SU-DHL-6 (cell line): ENCODE data around the gene TCTA.

Experiments used
- EZH2phosphoT487 ChIP-seq: fragments of 200-600 bp; sonication (generic), shearing (Covaris generic); conservative IDR thresholded peaks from 2 replicates; pipeline ENCODE4 v1.6.1; 2018; ENCODE audit warnings: mild to moderate bottlenecking, antibody characterized with exemption, low read length, moderate library complexity, mixed read lengths
- TF ChIP-seq, protein P1 (sequence below): fragments of 200-600 bp; sonication (generic); IDR thresholded peaks from one replicate; pipeline ENCODE4 v1.5.1; 2017; ENCODE audit warnings: antibody characterized with exemption, mild to moderate bottlenecking, low read length, moderate library complexity; ENCODE audit not compliant: insufficient read depth, poor library complexity, severe bottlenecking

DNA sequence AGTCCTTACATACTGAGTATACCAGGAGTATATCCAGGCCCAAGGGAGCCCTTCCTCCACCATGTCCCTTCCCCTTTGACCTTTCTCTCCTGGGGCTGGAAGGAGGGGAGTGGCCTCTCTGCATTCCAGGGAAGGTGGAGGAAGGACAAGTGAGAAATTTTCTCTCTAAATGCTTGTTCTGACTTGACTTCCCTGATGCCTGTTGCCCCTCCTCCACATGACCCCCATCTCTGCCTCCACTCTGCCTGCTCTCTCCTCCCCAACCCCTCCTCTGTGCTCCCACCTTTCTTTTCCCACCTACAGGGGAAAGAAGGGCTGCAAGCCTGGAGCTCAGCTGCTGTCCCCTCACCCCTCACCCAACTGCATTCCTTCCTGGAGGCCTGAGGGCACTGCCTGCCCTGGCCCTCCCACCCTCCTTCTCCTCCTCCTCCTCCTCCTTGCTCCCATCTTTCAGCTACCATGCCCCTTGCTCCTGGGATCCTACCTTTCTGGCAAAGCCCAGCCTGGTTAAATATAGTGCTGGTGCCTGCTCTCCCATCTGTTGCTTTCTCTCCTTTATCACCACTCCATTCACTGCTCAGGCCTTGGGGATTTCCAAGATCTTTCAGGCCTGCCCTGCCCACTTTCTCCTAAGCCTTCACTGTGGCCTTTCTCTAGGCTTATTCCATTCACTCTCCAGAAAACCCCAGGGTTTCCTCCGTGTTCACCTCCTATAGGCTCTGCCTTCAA lies 49.4 kb downstream of the TCTA start:
- TF ChIP-seq, protein P1, sequence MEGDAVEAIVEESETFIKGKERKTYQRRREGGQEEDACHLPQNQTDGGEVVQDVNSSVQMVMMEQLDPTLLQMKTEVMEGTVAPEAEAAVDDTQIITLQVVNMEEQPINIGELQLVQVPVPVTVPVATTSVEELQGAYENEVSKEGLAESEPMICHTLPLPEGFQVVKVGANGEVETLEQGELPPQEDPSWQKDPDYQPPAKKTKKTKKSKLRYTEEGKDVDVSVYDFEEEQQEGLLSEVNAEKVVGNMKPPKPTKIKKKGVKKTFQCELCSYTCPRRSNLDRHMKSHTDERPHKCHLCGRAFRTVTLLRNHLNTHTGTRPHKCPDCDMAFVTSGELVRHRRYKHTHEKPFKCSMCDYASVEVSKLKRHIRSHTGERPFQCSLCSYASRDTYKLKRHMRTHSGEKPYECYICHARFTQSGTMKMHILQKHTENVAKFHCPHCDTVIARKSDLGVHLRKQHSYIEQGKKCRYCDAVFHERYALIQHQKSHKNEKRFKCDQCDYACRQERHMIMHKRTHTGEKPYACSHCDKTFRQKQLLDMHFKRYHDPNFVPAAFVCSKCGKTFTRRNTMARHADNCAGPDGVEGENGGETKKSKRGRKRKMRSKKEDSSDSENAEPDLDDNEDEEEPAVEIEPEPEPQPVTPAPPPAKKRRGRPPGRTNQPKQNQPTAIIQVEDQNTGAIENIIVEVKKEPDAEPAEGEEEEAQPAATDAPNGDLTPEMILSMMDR: no peak
- no peak for TF ChIP-seq EZH2phosphoT487
